HepG2 (cell line): Measurements from ENCODE around the gene INTS1. TPM values are rescaled to one million over a fixed set of nuclear protein-coding genes. Genes with fewer than 3 reads are reported as not detected.

ENCODE experiments used
- ATAC-seq: fragments of 200-7000 bp; cut with Tn5 transposase; 3 replicates; pipeline ENCODE4 v1.9.1; 2020; ENCODE audit warnings: mild to moderate bottlenecking, moderate library complexity
- BruUV-seq: library from RNA; stranded (reverse); fragments of 400-500 nt; replicated peaks from 2 replicates; lab custom pipeline; 2021; lab: Mats Ljungman, UMichigan
- CTCF ChIA-PET: fragments of 300-600 bp; formaldehyde crosslinking; extraction: SDS; loops from one replicate; lab custom pipeline; 2021; ENCODE audit warnings: low total read pairs, inconsistent platforms, low intra/inter-chr PET ratio; lab: Yijun Ruan, JAX
- POLR2A ChIA-PET: fragments of 350-600 bp; sonication (Branson Sonifier 250); formaldehyde crosslinking; loops from one replicate; lab custom pipeline; 2020; ENCODE audit warnings: antibody characterized with exemption, inconsistent platforms; lab: Yijun Ruan, JAX
- DNase-seq: peaks from one replicate; pipeline ENCODE4 v3.0.0-alpha.2; 2015; ENCODE audit warnings: low spot score
- FAIRE-seq: peaks from 3 replicates; lab custom pipeline; 2011; peaks lifted over from hg19 to GRCh38; lab: Jason Lieb, UNC
- H2AFZ ChIP-seq: one replicate; pipeline ENCODE4 v1.6.1; 2011; ENCODE audit warnings: low read length, inconsistent platforms
- H3K27ac ChIP-seq: fragments of 300-600 bp; 3 replicates; pipeline ENCODE4 v1.8.0; 2011; ENCODE audit warnings: mixed run types, mild to moderate bottlenecking, mixed read lengths, low read length, inconsistent platforms; ENCODE audit not compliant: insufficient read depth; ENCODE audit errors: extremely low read length
- H3K27me3 ChIP-seq, 2 experiments: fragments of 200-600 bp in 1 of 2; 2 replicates in 1 of 2; 3 replicates in 1 of 2; pipeline versions ENCODE4 v1.6.0 to v1.8.0; 2011; ENCODE audit warnings: low read length in 2 of 2, mild to moderate bottlenecking in 2 of 2, moderate library complexity in 2 of 2, inconsistent platforms in 1 of 2; ENCODE audit not compliant: insufficient read depth in 2 of 2, control insufficient read depth in 1 of 2
- H3K36me3 ChIP-seq, 2 experiments: fragments of 200-600 bp in 1 of 2; replicated peaks in 1 of 2; 2 replicates in 1 of 2; 3 replicates in 1 of 2; pipeline versions ENCODE4 v1.5.1 to v1.8.0; 2011; ENCODE audit warnings: low read length in 2 of 2, inconsistent platforms in 1 of 2; ENCODE audit not compliant: insufficient read depth in 2 of 2, control insufficient read depth in 1 of 2
- H3K4me1 ChIP-seq: 2 replicates; pipeline ENCODE4 v1.5.1; 2012; ENCODE audit warnings: low read length, inconsistent platforms; ENCODE audit not compliant: insufficient read depth
- H3K4me2 ChIP-seq: 2 replicates; pipeline ENCODE4 v1.6.0; 2011; ENCODE audit warnings: low read depth, low read length, inconsistent platforms
- H3K4me3 ChIP-seq, 3 experiments: fragments of 200-600 bp in 1 of 3; sonication (generic), shearing (Covaris generic) in 1 of 3; replicated peaks in 1 of 3; 2 replicates each; pipeline ENCODE4 v1.5.1; 2011 to 2016; ENCODE audit warnings: low read length in 3 of 3, inconsistent platforms in 2 of 3, low read depth in 2 of 3, mild to moderate bottlenecking in 2 of 3, control low read depth in 1 of 3, mixed read lengths in 1 of 3; ENCODE audit not compliant: insufficient read depth in 1 of 3
- H3K79me2 ChIP-seq: one replicate; pipeline ENCODE4 v1.6.1; 2011; ENCODE audit warnings: low read length, inconsistent platforms; ENCODE audit not compliant: insufficient read depth
- H3K9ac ChIP-seq: 2 replicates; pipeline ENCODE4 v1.6.0; 2011; ENCODE audit warnings: mild to moderate bottlenecking, low read depth, low read length, inconsistent platforms; ENCODE audit not compliant: insufficient read depth
- H3K9me3 ChIP-seq: 2 replicates; pipeline ENCODE4 v1.5.1; 2012; ENCODE audit warnings: mild to moderate bottlenecking, low read length
- H4K20me1 ChIP-seq: 2 replicates; pipeline ENCODE4 v1.6.0; 2011; ENCODE audit warnings: inconsistent platforms, mild to moderate bottlenecking, low read length, moderate library complexity; ENCODE audit not compliant: insufficient read depth
- AGO1 ChIP-seq: fragments of 200-400 bp; formaldehyde crosslinking; IDR thresholded peaks from 2 replicates; pipeline ENCODE4 v1.6.1; 2017; ENCODE audit warnings: mild to moderate bottlenecking, low read depth, low read length, moderate library complexity; ENCODE audit not compliant: poor library complexity, severe bottlenecking
- EP300 ChIP-seq, 3 experiments: sonication (generic) in 1 of 3; formaldehyde crosslinking in 1 of 3; IDR thresholded peaks; 2 replicates each; pipeline versions ENCODE4 v1.5.1 to v1.6.1; 2011 to 2020; ENCODE audit warnings: low read depth in 2 of 3, low read length in 2 of 3, borderline replicate concordance in 1 of 3, improper control_type of control experiment in 1 of 3, mild to moderate bottlenecking in 1 of 3, missing genetic modification reagents in 1 of 3, moderate library complexity in 1 of 3
- FOSL1 ChIP-seq: sonication (generic); formaldehyde crosslinking; IDR thresholded peaks from 2 replicates; pipeline ENCODE4 v1.9.0; 2021; ENCODE audit warnings: missing genetic modification reagents, borderline replicate concordance
- MIXL1 ChIP-seq: IDR thresholded peaks from 2 replicates; pipeline ENCODE4 v1.6.1; 2016
- POLR2AphosphoS2 ChIP-seq: IDR thresholded peaks from 2 replicates; pipeline ENCODE4 v1.6.1; 2011; ENCODE audit warnings: low read depth, low read length, improper control_type of control experiment
- SMARCE1 ChIP-seq: fragments of 450-650 bp; IDR thresholded peaks from 2 replicates; pipeline ENCODE4 v1.6.1; 2017; ENCODE audit warnings: borderline replicate concordance
- ZEB1 ChIP-seq: IDR thresholded peaks from 2 replicates; pipeline ENCODE4 v1.6.1; 2012; ENCODE audit warnings: mild to moderate bottlenecking, low read depth, inconsistent platforms; ENCODE audit not compliant: insufficient replicate concordance
- ZNF33A ChIP-seq: sonication (generic); formaldehyde crosslinking; IDR thresholded peaks from 2 replicates; pipeline ENCODE4 v1.5.1; 2020; ENCODE audit warnings: missing genetic modification reagents, mild to moderate bottlenecking, moderate library complexity, borderline replicate concordance
- ZNF446 ChIP-seq: sonication (generic); formaldehyde crosslinking; IDR thresholded peaks from 2 replicates; pipeline ENCODE4 v1.5.0; 2020; ENCODE audit warnings: mild to moderate bottlenecking, missing genetic modification reagents
- ZNF451 ChIP-seq: sonication (generic); formaldehyde crosslinking; IDR thresholded peaks from 2 replicates; pipeline ENCODE4 v1.5.0; 2020; ENCODE audit warnings: mild to moderate bottlenecking, missing genetic modification reagents
- WGBS: methylation state at CpG from one replicate; pipeline ENCODE4 v1.1.6; 2017; ENCODE audit warnings: low lambda C conversion rate; 5-methylcytosine and 5-hydroxymethylcytosine counted together
- in situ Hi-C: cut with HindIII; loops from 2 replicates; pipeline ENCODE4 v1.10.0; 2017; ENCODE audit warnings: low pct_unique_long_range_greater_than_20kb; ENCODE audit not compliant: extremely low pct_ligation_motif_present
- intact Hi-C: fragments of 100-400 bp; cut with micrococcal nuclease; formaldehyde crosslinking; loops from one replicate; pipeline ENCODE4 v1.10.0; 2022; ENCODE audit not compliant: unreplicated experiment
- polyA plus RNA-seq, 8 experiments: library from polyadenylated mRNA; depleted of rRNA in 3 of 8; stranded (reverse) in 7 of 8; unstranded in 1 of 8; fragments of >200 nt; fragmentation: Illumina TruSeq in 4 of 8; extraction: Trizol in 4 of 8; gene quantifications; 2 replicates each; pipeline versions ENCODE4 v1.2.1 to v1.2.3, GENCODE V29; 2011 to 2016; ENCODE audit warnings: low read depth in 4 of 8, missing spikeins in 1 of 8, mixed read lengths in 1 of 8; ENCODE audit not compliant: insufficient read depth in 1 of 8
- total RNA-seq, 5 experiments: library from RNA; depleted of rRNA; stranded (reverse); fragments of >200 nt; fragmentation: Illumina TruSeq; extraction: Trizol; gene quantifications; 2 replicates each; pipeline ENCODE4 v1.2.3, GENCODE V29; 2016; ENCODE audit warnings: low read depth in 1 of 5
- TF ChIP-seq, protein P1 (sequence below): sonication (generic); formaldehyde crosslinking; IDR thresholded peaks from 2 replicates; pipeline ENCODE4 v1.8.0; 2022; ENCODE audit warnings: mild to moderate bottlenecking, missing genetic modification reagents, moderate library complexity

INTS1 gene
- total and polyA plus RNA-seq, 2 of the 13 experiments (the other 11 are each of a cell fraction or from before 2014, with no cell fraction given), result 13.7 to 29.0 TPM

DNA sequence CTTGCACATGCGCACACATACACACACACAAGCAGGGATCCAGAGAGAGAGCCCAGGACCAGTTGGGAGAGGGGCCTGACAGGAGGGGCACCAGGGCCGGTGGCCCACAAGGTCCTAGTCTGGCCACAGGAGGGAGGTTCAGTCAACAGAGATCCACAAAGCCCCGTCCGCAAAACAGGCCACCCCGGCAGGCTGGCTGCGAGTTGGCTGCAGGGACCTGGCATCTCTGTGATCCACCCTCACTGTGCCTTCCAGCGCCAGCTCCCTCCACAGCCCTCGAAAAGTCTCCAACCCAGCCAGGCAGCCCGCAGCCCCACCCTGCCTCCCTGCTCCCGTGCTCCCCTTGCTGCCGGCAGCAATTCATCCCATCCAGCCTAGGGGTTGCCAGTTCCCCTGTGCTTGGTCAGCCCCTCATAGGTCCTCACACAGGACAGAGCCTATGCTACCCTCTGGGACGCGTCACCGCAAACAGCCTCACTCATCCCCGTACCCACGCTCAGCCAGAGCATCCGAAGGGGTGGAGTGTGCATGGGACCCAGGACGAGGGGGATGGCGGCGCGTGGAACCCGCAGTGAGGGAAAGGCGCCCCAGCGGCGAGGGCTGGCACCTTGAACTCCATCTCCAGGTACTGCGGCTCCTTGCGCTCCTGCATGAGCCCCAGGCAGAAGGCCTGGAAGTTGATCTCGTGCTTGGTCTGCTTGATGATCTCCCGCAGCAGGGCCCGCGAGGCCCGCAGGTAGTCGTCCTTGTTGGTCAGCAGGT lies 7.5 kb downstream of the INTS1 start (continued):
- TF ChIP-seq, protein P1, sequence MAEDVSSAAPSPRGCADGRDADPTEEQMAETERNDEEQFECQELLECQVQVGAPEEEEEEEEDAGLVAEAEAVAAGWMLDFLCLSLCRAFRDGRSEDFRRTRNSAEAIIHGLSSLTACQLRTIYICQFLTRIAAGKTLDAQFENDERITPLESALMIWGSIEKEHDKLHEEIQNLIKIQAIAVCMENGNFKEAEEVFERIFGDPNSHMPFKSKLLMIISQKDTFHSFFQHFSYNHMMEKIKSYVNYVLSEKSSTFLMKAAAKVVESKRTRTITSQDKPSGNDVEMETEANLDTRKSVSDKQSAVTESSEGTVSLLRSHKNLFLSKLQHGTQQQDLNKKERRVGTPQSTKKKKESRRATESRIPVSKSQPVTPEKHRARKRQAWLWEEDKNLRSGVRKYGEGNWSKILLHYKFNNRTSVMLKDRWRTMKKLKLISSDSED (CRISPR knock-in tag), result no peak
- TF ChIP-seq FOSL1 (CRISPR knock-in tag), result no peak
- no peak for TF ChIP-seq EP300 (IDR thresholded peaks at IDR 0.05; ENCODE audit: low read depth in 2 of 2, low read length in 2 of 2)
- no peak for TF ChIP-seq EP300 (CRISPR knock-in tag; IDR thresholded peaks at IDR 0.05; ENCODE audit: borderline replicate concordance)
- TF ChIP-seq ZNF33A (CRISPR knock-in tag), result no peak
- no peak for TF ChIP-seq AGO1

DNA sequence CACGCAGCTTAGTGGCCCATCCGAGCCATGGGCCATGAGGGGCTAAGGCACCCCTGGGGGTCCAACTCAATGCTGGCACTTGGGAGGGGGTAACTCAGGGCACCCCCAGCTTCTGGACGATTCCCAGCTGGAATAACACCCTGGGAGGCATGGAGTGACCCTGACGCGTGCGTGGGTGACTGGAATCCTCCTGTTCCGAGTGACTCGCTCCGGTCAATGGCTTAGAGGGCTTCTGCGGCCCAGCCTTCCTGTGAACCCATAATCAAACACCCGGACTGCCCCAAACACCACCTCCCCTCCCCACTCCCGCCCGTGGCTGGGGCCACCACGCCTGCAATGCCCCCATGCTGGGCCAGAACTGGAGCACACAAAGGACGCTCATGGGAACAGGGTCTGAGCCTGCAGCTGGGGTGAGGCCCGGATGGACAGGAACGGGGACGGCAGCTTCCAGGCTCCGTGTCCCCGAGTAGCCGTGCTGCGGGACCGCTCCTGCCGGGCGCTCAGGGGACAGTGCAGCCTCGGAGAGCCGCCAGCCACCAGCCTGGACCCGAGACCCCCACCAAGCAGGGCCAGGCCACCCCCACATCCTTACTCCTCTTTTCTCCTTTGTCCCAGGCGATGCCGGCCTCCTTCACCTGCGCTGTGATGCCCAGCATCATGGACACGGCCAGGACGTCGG lies 8.5 kb downstream of the INTS1 start:
- FAIRE-seq (no peak), DNase-seq (no peak), ATAC-seq (no peak)
- Histone ChIP-seq H4K20me1 (no peaks in the 10 kb centered on the region), H3K4me3 (no peak overlapping the region), H3K27me3 (no peaks in the 10 kb centered on the region), H3K9me3 (no peaks in the 10 kb centered on the region), H2AFZ (no peak overlapping the region), H3K79me2 (no peaks in the 10 kb centered on the region), H3K27ac (no peak overlapping the region), H3K9ac (no peak overlapping the region), H3K36me3 (peaks cover 27 to 52% of the 10 kb centered on the region in 2 experiments; a peak in 4 of 5 replicates), H3K4me1 (no peaks in the 10 kb centered on the region), H3K4me2 (no peak overlapping the region)
- intact Hi-C loops (no loop called here), in situ Hi-C loops (no loop called here)
- TF ChIP-seq SMARCE1 (no peak), ZEB1 (no peak), ZNF446 (CRISPR knock-in tag) (no peak), ZNF451 (CRISPR knock-in tag) (no peak), POLR2AphosphoS2 (no peak), MIXL1 (CRISPR knock-in tag) (no peak)
- no TSS peak for BruUV-seq
- ChIA-PET CTCF (no interaction called here), POLR2A (no interaction called here)
- WGBS, result 89% methylated on average over 9 of the region's 34 CpGs
